SW 1271 (cell line): ENCODE measurements around the gene CYP2E1.
"Not testable (repeated sequence)": the region's sequence is repeated elsewhere in the genome, so short reads cannot be mapped to it uniquely, and the experiment has no call there.

ENCODE experiments used
- DNase-seq, 2 experiments: peaks; one replicate each; lab custom pipeline; 2025; lab: John Stamatoyannopoulos, UW

Gene CYP2E1

GRCh38 chr10:133526957-133527588, at the start of gene CYP2E1:
Gene CYP2E1, plus strand, starts transcription at chr10:133527363. Its CDS starts 33 bp downstream, at chr10:133527396.
- DNase-seq, result no peak

GRCh38 chr10:133481086-133481643, 46.0 kb upstream of the CYP2E1 start:
- no peak for DNase-seq

GRCh38 chr10:133481657-133482056, 45.5 kb upstream of the CYP2E1 start:
- DNase-seq, result no peak

GRCh38 chr10:133484818-133485217, 42.3 kb upstream of the CYP2E1 start:
- DNase-seq, result no peak

- no peak for DNase-seq
Measured at GRCh38 chr10:133487085-133487484, 40.1 kb upstream of the CYP2E1 start.

- no peak for DNase-seq
Measured at GRCh38 chr10:133488354-133488753, 38.8 kb upstream of the CYP2E1 start.

- DNase-seq, result no peak
Measured at GRCh38 chr10:133489816-133490588, 37.2 kb upstream of the CYP2E1 start.

GRCh38 chr10:133493562-133493961, 33.6 kb upstream of the CYP2E1 start:
- not testable (repeated sequence) for DNase-seq

GRCh38 chr10:133497363-133497762, 29.8 kb upstream of the CYP2E1 start:
- DNase-seq, result not testable (repeated sequence)

GRCh38 chr10:133499176-133499575, 28.0 kb upstream of the CYP2E1 start:
- DNase-seq, result not testable (repeated sequence)

- DNase-seq, result not testable (repeated sequence)
Measured at GRCh38 chr10:133500897-133501296, 26.3 kb upstream of the CYP2E1 start.

- no peak for DNase-seq
Measured at GRCh38 chr10:133509700-133510099, 17.5 kb upstream of the CYP2E1 start.

GRCh38 chr10:133511408-133511807, 15.8 kb upstream of the CYP2E1 start:
- DNase-seq, result no peak

- DNase-seq, result no peak
Measured at GRCh38 chr10:133511907-133512528, 15.1 kb upstream of the CYP2E1 start.

- no peak for DNase-seq
Measured at GRCh38 chr10:133515471-133515870, 11.7 kb upstream of the CYP2E1 start.

- no peak for DNase-seq
Measured at GRCh38 chr10:133516057-133516456, 11.1 kb upstream of the CYP2E1 start.

- DNase-seq, result not testable (repeated sequence)
Measured at GRCh38 chr10:133518517-133518916, 8.6 kb upstream of the CYP2E1 start.

- peak in 1 of 2 experiments; percentile 48 for DNase-seq
Measured at GRCh38 chr10:133520193-133520738, 6.9 kb upstream of the CYP2E1 start.

GRCh38 chr10:133523631-133524203, 3.4 kb upstream of the CYP2E1 start:
- DNase-seq, result no peak

GRCh38 chr10:133525444-133525843, 1.7 kb upstream of the CYP2E1 start:
- no peak for DNase-seq

- DNase-seq, result no peak
Measured at GRCh38 chr10:133527771-133528271, 658 bp downstream of the CYP2E1 start.
